ENCODE measurements around the gene RPS26.
"Not testable (repeated sequence)": the region's sequence is repeated elsewhere in the genome, so short reads cannot be mapped to it uniquely, and the experiment has no call there.

RPS26 gene

GRCh38 chr12:56021889-56022497 is 19.7 kb upstream of the RPS26 start:
- no peak for DNase-seq

- DNase-seq = no peak
These were observed 13.1 kb upstream of the RPS26 start for GRCh38 chr12:56028511-56029165.

- no peak for DNase-seq
These were observed 12.6 kb upstream of the RPS26 start for GRCh38 chr12:56029166-56029519.

- no peak for DNase-seq
These were observed 11.9 kb upstream of the RPS26 start for GRCh38 chr12:56029666-56030293.

GRCh38 chr12:56031987-56032386 is 9.7 kb upstream of the RPS26 start:
- DNase-seq = no peak

- peak; percentile 55 for DNase-seq
These were observed 7.0 kb upstream of the RPS26 start for GRCh38 chr12:56034586-56035332.

GRCh38 chr12:56037161-56037560 is 4.6 kb upstream of the RPS26 start:
- no peak for DNase-seq

GRCh38 chr12:56038022-56038655 is 3.6 kb upstream of the RPS26 start:
- no peak for DNase-seq

GRCh38 chr12:56040151-56040550 is 1.6 kb upstream of the RPS26 start:
- no peak for DNase-seq

GRCh38 chr12:56040963-56041551 is 661 bp upstream of the RPS26 start:
- no peak for DNase-seq

- not testable (repeated sequence) for DNase-seq
These were observed 704 bp downstream of the RPS26 start for GRCh38 chr12:56042430-56042813.

GRCh38 chr12:56042843-56043242 is 1.1 kb downstream of the RPS26 start:
- DNase-seq = no peak

- DNase-seq = no peak
These were observed 4.5 kb downstream of the RPS26 start for GRCh38 chr12:56046027-56046780.

GRCh38 chr12:56053407-56053893 is 11.7 kb downstream of the RPS26 start:
- DNase-seq = no peak

GRCh38 chr12:56059964-56060363 is 18.2 kb downstream of the RPS26 start:
- DNase-seq = not testable (repeated sequence)

- no peak for DNase-seq
These were observed 20.3 kb downstream of the RPS26 start for GRCh38 chr12:56061982-56062381.

GRCh38 chr12:56062996-56063395 is 21.3 kb downstream of the RPS26 start:
- no peak for DNase-seq

- no peak for DNase-seq
These were observed 29.9 kb downstream of the RPS26 start for GRCh38 chr12:56071648-56072047.

- DNase-seq = no peak
These were observed 32.7 kb downstream of the RPS26 start for GRCh38 chr12:56074396-56074795.

- not testable (repeated sequence) for DNase-seq
These were observed 36.2 kb downstream of the RPS26 start for GRCh38 chr12:56077966-56078365.

- DNase-seq = no peak
These were observed 36.7 kb downstream of the RPS26 start for GRCh38 chr12:56078427-56078826.
